ENCODE results near the gene LRRC43.

The LRRC43 gene

DNA sequence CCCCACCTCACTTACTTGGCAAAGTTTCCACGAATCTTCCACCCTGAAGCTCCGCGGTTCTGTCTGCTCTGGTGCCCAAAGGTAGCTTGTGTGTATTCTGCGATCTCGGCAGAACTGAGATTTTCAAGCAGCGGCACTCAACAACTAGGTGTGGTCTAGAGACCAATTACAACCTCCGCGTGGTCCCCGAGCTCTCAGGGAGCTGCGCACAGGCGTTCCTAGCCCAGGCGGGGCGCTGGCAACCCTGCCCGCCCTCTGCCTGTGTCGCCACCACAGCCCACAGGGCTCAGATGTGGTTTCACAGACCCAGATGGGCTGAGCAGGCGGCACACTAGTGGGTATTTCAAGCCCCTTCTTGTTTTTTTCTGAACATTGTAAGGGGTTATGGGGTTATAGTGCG, 44.4 kb downstream of the LRRC43 start:
- peak; percentile 67 for DNase-seq

DNA sequence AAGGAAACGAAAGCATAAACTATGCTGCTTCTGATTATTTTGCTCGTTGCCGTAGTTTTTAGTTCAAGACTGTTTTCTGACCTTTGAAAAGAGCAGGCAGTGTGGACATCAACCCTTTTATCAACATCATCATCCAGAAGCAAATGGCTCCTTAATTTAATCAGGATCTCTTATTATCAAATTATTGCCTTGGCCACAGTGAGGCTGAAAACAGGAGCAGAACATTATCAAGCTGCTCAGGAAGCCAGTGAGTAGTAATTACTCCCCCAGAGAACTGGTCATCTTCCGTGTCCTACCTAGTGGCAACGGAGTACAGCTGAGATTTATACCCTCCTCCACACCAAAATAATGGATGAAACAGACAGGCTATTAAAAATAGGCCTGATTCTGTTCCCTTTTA, 45.2 kb downstream of the LRRC43 start:
- no peak for DNase-seq

DNA sequence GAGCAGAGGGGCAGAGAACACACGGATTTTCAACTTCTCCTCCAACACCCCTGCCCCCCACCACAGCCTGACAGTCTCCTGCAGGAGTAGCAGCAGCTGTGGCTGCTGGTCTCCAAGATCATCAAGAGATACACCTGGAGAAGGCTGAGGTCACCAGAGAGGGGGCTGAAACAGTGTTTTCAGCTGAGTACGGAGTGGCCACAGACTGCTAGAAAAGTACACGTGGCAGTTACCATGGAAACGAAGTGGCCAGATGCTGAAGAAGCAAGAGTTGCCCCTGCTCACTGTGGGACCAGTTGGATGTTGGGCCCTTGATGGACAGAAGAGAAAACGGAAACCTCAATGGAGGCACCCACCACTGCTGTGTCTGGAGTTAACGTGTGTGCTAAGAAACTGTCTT, 47.9 kb downstream of the LRRC43 start:
- no peak for DNase-seq

DNA sequence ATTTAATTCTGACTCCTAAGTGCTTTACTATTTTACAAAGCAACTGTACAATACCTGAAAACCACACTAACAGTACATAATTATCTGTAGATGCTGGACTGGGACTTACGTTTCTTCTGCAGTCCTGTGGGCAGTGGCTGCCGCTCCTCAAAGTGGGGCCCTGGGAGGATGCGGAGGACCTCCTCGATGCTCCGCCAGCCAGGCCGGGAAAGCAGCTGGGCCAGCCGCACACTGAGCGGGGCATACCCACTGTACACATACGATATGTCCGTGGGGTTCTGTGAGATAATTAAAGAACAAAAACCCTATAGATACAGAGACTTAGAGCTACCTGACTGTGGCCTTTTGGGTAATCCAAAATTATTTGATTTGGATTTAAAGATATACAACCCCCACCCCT, 49.8 kb downstream of the LRRC43 start:
- DNase-seq, result no peak

DNA sequence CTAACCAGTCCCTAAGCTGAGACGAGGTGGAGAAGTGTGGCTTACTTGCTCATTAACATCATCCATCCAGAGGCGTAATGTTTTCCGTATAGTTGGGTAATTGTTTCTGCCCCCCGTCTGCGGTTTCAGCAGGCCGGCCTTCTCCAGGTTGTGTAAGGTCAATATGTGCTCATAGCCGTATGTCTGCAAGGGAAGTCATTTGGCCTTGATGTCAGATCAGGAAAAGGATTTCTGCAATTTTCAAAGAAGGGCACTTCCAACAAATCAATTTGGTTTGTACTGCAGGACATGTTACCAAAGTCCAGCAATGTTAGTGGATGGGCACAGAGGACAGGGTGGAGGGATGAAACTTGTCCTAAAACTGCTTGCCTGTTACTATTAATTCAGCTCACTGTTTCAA, 52.8 kb downstream of the LRRC43 start:
- DNase-seq, result no peak

DNA sequence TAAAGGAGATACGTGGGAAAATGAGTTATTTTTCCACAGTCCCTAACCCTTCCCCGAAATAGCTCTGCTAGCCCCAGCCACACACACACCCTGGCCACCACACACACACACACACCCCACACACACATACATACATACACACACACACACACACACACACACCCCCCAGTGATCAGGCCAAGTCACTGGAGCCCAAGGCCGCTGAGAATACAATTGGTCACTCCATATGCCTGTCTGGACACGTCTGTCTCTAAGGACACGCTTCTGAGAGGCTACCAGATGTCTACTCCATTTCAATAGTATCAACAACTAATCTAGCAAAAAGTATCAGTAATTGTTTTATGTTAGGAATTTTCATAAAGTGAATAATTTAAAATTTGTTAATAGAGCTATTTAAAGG, 55.9 kb downstream of the LRRC43 start:
- DNase-seq, result no peak

DNA sequence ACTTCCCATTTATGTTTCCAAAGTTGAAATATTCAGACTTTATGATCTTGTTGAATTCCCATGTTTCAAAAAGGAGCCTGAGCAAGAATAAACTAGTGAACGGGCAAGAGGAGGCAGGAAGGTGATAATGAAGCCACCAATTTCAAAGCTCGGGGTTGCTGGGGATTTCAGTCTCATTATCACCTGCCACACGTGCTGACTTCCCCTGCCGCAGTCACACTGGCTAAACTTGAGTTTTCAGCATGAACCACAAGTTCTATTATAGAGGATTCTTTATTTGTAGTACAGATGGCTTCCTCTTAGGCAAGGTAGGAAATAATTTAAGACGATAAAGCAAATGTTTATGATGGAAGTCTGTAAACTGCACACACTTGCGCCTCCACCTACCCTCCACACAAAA, 61.0 kb downstream of the LRRC43 start:
- no peak for DNase-seq

DNA sequence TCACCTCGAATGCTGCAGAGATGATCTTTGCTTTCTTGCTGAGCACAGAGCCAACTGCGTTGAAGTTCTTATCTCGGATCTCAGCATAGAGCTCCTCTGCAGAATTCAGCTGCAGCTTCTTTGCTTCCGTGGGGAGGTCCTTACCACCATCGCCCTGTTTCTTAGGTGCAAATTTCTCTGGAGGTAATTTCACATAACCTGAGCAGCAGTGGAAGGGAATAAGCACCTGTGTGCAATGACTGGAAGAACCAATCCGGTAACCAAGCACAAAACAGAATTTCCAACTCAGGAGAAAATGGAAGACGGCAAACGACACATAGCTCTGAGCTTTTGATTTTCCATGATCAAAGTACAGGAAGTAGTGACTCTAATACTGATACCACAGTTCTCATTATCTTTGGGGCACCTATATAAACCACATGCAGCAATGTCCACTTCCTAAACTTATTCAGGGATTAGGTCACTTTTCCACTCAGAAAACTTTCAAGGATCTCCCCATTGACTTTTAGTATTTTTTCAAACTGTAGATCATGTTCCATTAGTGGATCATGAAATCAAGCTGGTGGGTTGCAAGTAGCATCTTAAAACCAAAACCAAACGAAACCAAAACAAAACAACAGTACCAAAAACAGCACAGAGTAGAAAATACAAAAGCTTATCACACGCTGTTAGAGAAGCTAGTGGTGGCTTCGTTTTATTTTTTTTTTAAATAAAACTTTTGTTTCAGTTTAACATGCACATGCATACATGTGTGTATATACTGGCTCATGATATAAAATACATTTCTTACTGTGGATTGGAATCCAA, 61.8 kb downstream of the LRRC43 start:
- DNase-seq, result no peak

DNA sequence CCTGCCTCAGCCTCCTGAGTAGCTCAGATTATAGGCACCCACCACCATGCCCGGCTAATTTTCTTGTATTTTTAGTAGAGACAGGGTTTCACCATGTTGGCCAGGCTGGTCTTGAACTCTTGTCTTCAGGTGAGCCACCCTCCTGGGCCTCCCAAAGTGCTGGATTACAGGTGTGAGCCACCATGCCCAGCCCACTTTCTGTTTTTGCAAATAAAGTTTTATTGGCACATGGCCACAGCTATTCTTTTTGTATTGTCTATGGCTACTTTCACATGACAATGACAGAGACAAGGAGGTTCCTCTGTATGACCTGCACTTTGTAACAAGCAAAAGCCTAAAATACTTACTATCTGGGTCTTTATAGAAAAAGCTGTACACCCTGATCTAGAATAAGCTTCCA, 62.6 kb downstream of the LRRC43 start:
- DNase-seq, result no peak

DNA sequence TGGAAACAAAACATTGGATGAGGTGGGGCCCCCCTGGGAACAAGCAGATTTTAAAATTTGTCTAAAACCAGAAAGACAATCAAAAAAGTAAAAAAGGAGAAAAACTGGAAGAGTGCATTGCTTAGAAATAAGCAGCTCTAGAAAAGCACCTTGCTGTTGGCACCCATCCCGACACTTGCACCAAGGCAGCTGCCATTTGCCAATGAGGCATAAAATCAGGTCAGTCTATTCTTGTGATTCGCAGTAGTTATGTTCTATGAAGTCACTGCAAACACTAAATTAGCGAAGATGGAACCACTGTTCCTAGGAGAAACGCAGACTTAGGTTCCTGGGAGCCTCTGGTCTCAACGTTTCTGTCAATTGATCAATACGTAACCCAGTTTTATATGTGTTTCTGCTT, 67.1 kb downstream of the LRRC43 start:
- no peak for DNase-seq

DNA sequence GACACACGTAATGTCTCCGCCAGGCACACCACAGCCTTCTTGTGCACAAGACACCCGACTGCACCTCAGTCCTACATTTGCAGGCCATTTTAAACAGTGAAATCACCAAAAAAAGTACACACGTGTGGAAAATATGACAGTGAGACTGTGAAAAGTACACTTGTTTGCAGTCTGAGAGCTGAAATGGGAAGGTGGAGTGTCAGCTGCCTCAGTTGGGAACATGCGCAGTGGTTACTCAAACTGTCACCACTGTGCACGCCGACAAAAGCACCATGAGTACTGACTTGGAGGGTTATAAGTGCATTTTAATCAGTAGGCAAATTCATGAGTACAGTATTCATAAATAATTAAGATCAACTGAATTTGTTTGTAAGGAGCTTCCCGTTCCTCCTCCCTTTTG, 67.6 kb downstream of the LRRC43 start:
- DNase-seq, result no peak

Measured in CD4-positive, alpha-beta T cell treated with Interferon gamma for 1 hour (primary cell).